ENCODE measurements around the gene INO80B. TPM values are rescaled to one million over a fixed set of nuclear protein-coding genes. Genes with fewer than 3 reads are reported as not detected.
A peak's percentile ranks its signal among the peaks of the same experiment; 100 is the strongest.
"Not testable (repeated sequence)": the region's sequence is repeated elsewhere in the genome, so short reads cannot be mapped to it uniquely, and the experiment has no call there.

The INO80B gene
- total RNA-seq, 1 donor from 2014 or later: 26.6 TPM

DNA sequence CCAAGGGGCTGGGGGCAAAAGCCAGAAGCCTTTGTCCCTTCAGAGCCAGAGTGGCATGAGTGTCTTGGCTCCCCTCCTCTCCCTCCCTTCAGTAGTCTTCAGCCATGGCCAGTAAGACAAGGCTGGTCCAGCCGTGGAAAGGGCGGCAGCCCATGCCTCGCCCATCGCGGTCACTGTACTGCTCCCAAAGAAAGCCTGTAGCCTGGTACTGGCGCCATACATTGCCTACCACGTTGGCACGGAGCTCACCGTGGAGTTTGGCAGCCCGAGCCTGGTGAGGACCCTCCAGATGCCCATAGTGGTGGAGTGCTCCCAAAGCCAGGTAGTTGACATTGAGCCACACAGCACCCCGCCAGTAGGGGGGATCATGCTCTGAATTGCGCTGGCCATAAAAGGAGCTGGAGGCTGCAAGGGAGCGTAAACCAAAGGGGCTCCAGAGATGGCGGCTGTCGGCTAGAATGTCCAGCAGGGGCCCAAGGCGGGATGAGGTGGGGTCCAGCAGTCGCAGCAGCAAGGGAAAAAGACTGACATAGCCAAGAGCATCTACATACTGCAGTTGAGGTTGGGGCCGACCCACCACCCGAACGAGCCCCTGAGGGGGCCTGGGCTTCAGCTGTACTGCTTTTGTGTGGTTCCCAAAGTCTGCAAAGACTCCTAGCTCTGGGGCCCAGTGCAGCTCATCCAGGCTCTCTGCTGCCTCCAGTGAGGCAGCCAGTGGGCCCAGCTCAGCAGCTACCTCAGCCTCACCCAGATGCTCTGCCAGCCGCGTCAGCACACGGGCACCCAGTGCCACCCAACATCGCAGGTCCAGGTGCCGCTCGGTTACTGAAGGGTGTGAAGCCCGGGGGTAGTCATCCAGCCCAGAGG, 6.5 kb downstream of the INO80B start:
- Histone ChIP-seq H3K4me3 (ENCODE audit: low read depth, low read length) (no peak overlapping the region), H3K27me3 (ENCODE audit: control insufficient read depth, insufficient read depth, low read length) (no peaks in the 10 kb centered on the region), H3K36me3 (ENCODE audit: control insufficient read depth, insufficient read depth, low read length) (peaks cover 10% of the 10 kb centered on the region)
- TF ChIP-seq, protein P1, sequence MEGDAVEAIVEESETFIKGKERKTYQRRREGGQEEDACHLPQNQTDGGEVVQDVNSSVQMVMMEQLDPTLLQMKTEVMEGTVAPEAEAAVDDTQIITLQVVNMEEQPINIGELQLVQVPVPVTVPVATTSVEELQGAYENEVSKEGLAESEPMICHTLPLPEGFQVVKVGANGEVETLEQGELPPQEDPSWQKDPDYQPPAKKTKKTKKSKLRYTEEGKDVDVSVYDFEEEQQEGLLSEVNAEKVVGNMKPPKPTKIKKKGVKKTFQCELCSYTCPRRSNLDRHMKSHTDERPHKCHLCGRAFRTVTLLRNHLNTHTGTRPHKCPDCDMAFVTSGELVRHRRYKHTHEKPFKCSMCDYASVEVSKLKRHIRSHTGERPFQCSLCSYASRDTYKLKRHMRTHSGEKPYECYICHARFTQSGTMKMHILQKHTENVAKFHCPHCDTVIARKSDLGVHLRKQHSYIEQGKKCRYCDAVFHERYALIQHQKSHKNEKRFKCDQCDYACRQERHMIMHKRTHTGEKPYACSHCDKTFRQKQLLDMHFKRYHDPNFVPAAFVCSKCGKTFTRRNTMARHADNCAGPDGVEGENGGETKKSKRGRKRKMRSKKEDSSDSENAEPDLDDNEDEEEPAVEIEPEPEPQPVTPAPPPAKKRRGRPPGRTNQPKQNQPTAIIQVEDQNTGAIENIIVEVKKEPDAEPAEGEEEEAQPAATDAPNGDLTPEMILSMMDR (IDR thresholded peaks at IDR 0.05; ENCODE audit: insufficient read depth, low read length, severe bottlenecking): peak; percentile 22
- FAIRE-seq: no peak
- DNase-seq (ENCODE audit: low read depth): no peak

- Histone ChIP-seq H3K36me3 (ENCODE audit: control insufficient read depth, insufficient read depth, low read length) (peaks cover 10% of the 10 kb centered on the region), H3K4me3 (ENCODE audit: low read depth, low read length) (no peak overlapping the region), H3K27me3 (ENCODE audit: control insufficient read depth, insufficient read depth, low read length) (no peaks in the 10 kb centered on the region)
- FAIRE-seq (no peak), DNase-seq (ENCODE audit: low read depth) (no peak)
- TF ChIP-seq, protein P1 (IDR thresholded peaks at IDR 0.05; ENCODE audit: insufficient read depth, low read length, severe bottlenecking): no peak
Observed at GRCh38 chr2:74462054-74462785, 7.3 kb downstream of the INO80B start.

GRCh38 chr2:74462786-74463105, 7.9 kb downstream of the INO80B start:
- TF ChIP-seq, protein P1 (IDR thresholded peaks at IDR 0.05; ENCODE audit: insufficient read depth, low read length, severe bottlenecking): no peak
- no peak for FAIRE-seq

DNA sequence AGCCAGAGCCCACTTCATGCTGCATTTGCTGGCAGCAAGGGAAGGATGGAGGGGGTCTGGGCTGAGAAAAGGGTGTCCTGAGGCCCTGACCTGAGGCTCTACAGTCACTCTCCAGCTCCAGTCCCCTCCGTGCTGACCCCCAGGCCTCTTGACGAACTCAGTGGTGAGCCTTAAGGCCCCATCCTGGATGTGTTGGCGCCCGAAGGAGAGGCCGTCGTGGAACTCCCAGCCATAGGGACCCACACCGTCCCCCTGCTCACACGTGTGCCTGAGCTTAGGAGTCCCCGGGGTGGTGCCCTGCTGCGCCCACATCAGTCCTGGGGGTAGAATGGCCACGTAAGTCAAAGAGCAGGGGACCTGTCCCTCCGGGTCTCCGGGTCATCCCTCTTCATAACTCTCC, 9.5 kb downstream of the INO80B start:
- no peaks in the 10 kb centered on the region for H3K27me3 ChIP-seq (ENCODE audit: control insufficient read depth, insufficient read depth, low read length)
- peak overlapping the region; percentile 92 for H3K4me3 ChIP-seq (ENCODE audit: low read depth, low read length)
- H3K36me3 ChIP-seq (ENCODE audit: control insufficient read depth, insufficient read depth, low read length): peaks cover 10% of the 10 kb centered on the region
- FAIRE-seq (no peak), DNase-seq (ENCODE audit: low read depth) (no peak)
- TF ChIP-seq, protein P1 (IDR thresholded peaks at IDR 0.05; ENCODE audit: insufficient read depth, low read length, severe bottlenecking): no peak

More at GRCh38 chr2:74462786-74463105, 7.9 kb downstream of the INO80B start:
- H3K27me3 ChIP-seq (ENCODE audit: control insufficient read depth, insufficient read depth, low read length): no peaks in the 10 kb centered on the region
- peaks cover 10% of the 10 kb centered on the region for H3K36me3 ChIP-seq (ENCODE audit: control insufficient read depth, insufficient read depth, low read length)
- no peak for DNase-seq (ENCODE audit: low read depth)
- H3K4me3 ChIP-seq (ENCODE audit: low read depth, low read length): no peak overlapping the region

GRCh38 chr2:74470742-74471141, 15.9 kb downstream of the INO80B start:
- FAIRE-seq; H3K36me3 ChIP-seq (ENCODE audit: control insufficient read depth, insufficient read depth, low read length): not testable (repeated sequence)

GRCh38 chr2:74471332-74472065, 16.6 kb downstream of the INO80B start:
- no peak for FAIRE-seq
- H3K27me3 ChIP-seq (ENCODE audit: control insufficient read depth, insufficient read depth, low read length): no peaks in the 10 kb centered on the region
- DNase-seq (ENCODE audit: low read depth): no peak
- peak overlapping the region; percentile 84 for H3K4me3 ChIP-seq (ENCODE audit: low read depth, low read length)
- TF ChIP-seq, protein P1 (IDR thresholded peaks at IDR 0.05; ENCODE audit: insufficient read depth, low read length, severe bottlenecking): no peak
- H3K36me3 ChIP-seq (ENCODE audit: control insufficient read depth, insufficient read depth, low read length): peaks cover 4% of the 10 kb centered on the region

More at GRCh38 chr2:74470742-74471141, 15.9 kb downstream of the INO80B start:
- DNase-seq (ENCODE audit: low read depth); H3K27me3 ChIP-seq (ENCODE audit: control insufficient read depth, insufficient read depth, low read length); H3K4me3 ChIP-seq (ENCODE audit: low read depth, low read length): not testable (repeated sequence)
